HepG2 (cell line): ENCODE data around the gene CD7. TPM values are rescaled to one million over a fixed set of nuclear protein-coding genes. Genes with fewer than 3 reads are reported as not detected.

Experiments
- ADNP ChIP-seq: sonication (generic); formaldehyde crosslinking; IDR thresholded peaks from 2 replicates; pipeline ENCODE4 v1.4.0; 2020; ENCODE audit warnings: missing genetic modification reagents
- ATF7 ChIP-seq, 2 experiments: fragments of 450-650 bp in 1 of 2; sonication (generic) in 1 of 2; formaldehyde crosslinking in 1 of 2; IDR thresholded peaks; 2 replicates each; pipeline versions ENCODE4 v1.4.0 to v1.6.1; 2016 to 2020; ENCODE audit warnings: antibody characterized with exemption in 1 of 2, mild to moderate bottlenecking in 1 of 2, missing genetic modification reagents in 1 of 2
- FOXJ3 ChIP-seq: sonication (generic); formaldehyde crosslinking; IDR thresholded peaks from 2 replicates; pipeline ENCODE4 v1.4.0; 2020; ENCODE audit warnings: missing genetic modification reagents, mild to moderate bottlenecking, borderline replicate concordance
- FOXO4 ChIP-seq: sonication (generic); formaldehyde crosslinking; conservative IDR thresholded peaks from 2 replicates; pipeline ENCODE4 v1.8.1; 2023; ENCODE audit warnings: missing genetic modification reagents
- MATR3 ChIP-seq: sonication (generic); formaldehyde crosslinking; IDR thresholded peaks from 2 replicates; pipeline ENCODE4 v1.4.0; 2020; ENCODE audit warnings: missing genetic modification reagents
- MLLT10 ChIP-seq: sonication (generic); formaldehyde crosslinking; IDR thresholded peaks from 2 replicates; pipeline ENCODE4 v1.4.0; 2020; ENCODE audit warnings: missing genetic modification reagents
- NFATC3 ChIP-seq: sonication (generic); formaldehyde crosslinking; IDR thresholded peaks from 2 replicates; pipeline ENCODE4 v1.5.1; 2020; ENCODE audit warnings: mild to moderate bottlenecking, missing genetic modification reagents
- RFXAP ChIP-seq: sonication (generic); formaldehyde crosslinking; IDR thresholded peaks from 2 replicates; pipeline ENCODE4 v1.4.0; 2020; ENCODE audit warnings: missing genetic modification reagents, borderline replicate concordance
- SMARCC2 ChIP-seq: fragments of 450-650 bp; IDR thresholded peaks from 2 replicates; pipeline ENCODE4 v1.6.1; 2017; ENCODE audit warnings: antibody characterized with exemption, mild to moderate bottlenecking
- TGIF2 ChIP-seq: IDR thresholded peaks from 2 replicates; pipeline ENCODE4 v1.6.1; 2016; ENCODE audit warnings: control low read depth, missing compliant biosample characterization
- TRIM24 ChIP-seq: sonication (generic); formaldehyde crosslinking; IDR thresholded peaks from 2 replicates; pipeline ENCODE4 v1.8.0; 2022; ENCODE audit warnings: mild to moderate bottlenecking, missing genetic modification reagents
- ZNF205 ChIP-seq: IDR thresholded peaks from 2 replicates; pipeline ENCODE4 v1.6.1; 2018; ENCODE audit warnings: missing biosample characterization, missing genetic modification reagents
- ZNF337 ChIP-seq: sonication (generic); formaldehyde crosslinking; IDR thresholded peaks from 2 replicates; pipeline ENCODE4 v1.5.1; 2020; ENCODE audit warnings: missing genetic modification reagents, low read depth, mild to moderate bottlenecking, borderline replicate concordance
- ZNF33A ChIP-seq: sonication (generic); formaldehyde crosslinking; IDR thresholded peaks from 2 replicates; pipeline ENCODE4 v1.5.1; 2020; ENCODE audit warnings: missing genetic modification reagents, mild to moderate bottlenecking, moderate library complexity, borderline replicate concordance
- ZNF354B ChIP-seq: sonication (generic); formaldehyde crosslinking; IDR thresholded peaks from 2 replicates; pipeline ENCODE4 v1.8.0; 2022; ENCODE audit warnings: mild to moderate bottlenecking, missing genetic modification reagents
- ZNF431 ChIP-seq: sonication (generic); formaldehyde crosslinking; IDR thresholded peaks from 2 replicates; pipeline ENCODE4 v1.9.0; 2022; ENCODE audit warnings: missing genetic modification reagents, low read depth, mild to moderate bottlenecking, borderline replicate concordance
- ZNF512 ChIP-seq: sonication (generic); formaldehyde crosslinking; IDR thresholded peaks from 2 replicates; pipeline ENCODE4 v1.4.0; 2020; ENCODE audit warnings: mild to moderate bottlenecking, missing genetic modification reagents
- ZNF572 ChIP-seq: sonication (generic); formaldehyde crosslinking; IDR thresholded peaks from 2 replicates; pipeline ENCODE4 v1.5.1; 2020; ENCODE audit warnings: mild to moderate bottlenecking, missing genetic modification reagents
- ZNF577 ChIP-seq: sonication (generic); formaldehyde crosslinking; IDR thresholded peaks from 2 replicates; pipeline ENCODE4 v1.4.0; 2020; ENCODE audit warnings: mild to moderate bottlenecking, low read depth, missing genetic modification reagents, borderline replicate concordance
- ZNF782 ChIP-seq: sonication (generic); formaldehyde crosslinking; IDR thresholded peaks from 2 replicates; pipeline ENCODE4 v1.4.0; 2020; ENCODE audit warnings: missing genetic modification reagents, mild to moderate bottlenecking, borderline replicate concordance
- ZSCAN21 ChIP-seq: sonication (generic); formaldehyde crosslinking; IDR thresholded peaks from 2 replicates; pipeline ENCODE4 v1.8.0; 2022; ENCODE audit warnings: mild to moderate bottlenecking, missing genetic modification reagents, moderate library complexity, borderline replicate concordance
- polyA plus RNA-seq, 8 experiments: library from polyadenylated mRNA; depleted of rRNA in 3 of 8; stranded (reverse) in 7 of 8; unstranded in 1 of 8; fragments of >200 nt; fragmentation: Illumina TruSeq in 4 of 8; extraction: Trizol in 4 of 8; gene quantifications; 2 replicates each; pipeline versions ENCODE4 v1.2.1 to v1.2.3, GENCODE V29; 2011 to 2016; ENCODE audit warnings: low read depth in 4 of 8, missing spikeins in 1 of 8, mixed read lengths in 1 of 8; ENCODE audit not compliant: insufficient read depth in 1 of 8
- total RNA-seq, 5 experiments: library from RNA; depleted of rRNA; stranded (reverse); fragments of >200 nt; fragmentation: Illumina TruSeq; extraction: Trizol; gene quantifications; 2 replicates each; pipeline ENCODE4 v1.2.3, GENCODE V29; 2016; ENCODE audit warnings: low read depth in 1 of 5
- TF ChIP-seq, protein P1 (sequence below): sonication (generic); formaldehyde crosslinking; IDR thresholded peaks from 2 replicates; pipeline ENCODE4 v1.4.0; 2020; ENCODE audit warnings: mild to moderate bottlenecking, missing genetic modification reagents
- TF ChIP-seq, protein P2 (sequence below): fragments of 450-650 bp; IDR thresholded peaks from 2 replicates; pipeline ENCODE4 v1.6.1; 2017; ENCODE audit warnings: mild to moderate bottlenecking

The CD7 gene
- total and polyA plus RNA-seq, 2 of the 13 experiments (the other 11 are each of a cell fraction or from before 2014, with no cell fraction given) = 67.6 to 76.4 TPM

DNA sequence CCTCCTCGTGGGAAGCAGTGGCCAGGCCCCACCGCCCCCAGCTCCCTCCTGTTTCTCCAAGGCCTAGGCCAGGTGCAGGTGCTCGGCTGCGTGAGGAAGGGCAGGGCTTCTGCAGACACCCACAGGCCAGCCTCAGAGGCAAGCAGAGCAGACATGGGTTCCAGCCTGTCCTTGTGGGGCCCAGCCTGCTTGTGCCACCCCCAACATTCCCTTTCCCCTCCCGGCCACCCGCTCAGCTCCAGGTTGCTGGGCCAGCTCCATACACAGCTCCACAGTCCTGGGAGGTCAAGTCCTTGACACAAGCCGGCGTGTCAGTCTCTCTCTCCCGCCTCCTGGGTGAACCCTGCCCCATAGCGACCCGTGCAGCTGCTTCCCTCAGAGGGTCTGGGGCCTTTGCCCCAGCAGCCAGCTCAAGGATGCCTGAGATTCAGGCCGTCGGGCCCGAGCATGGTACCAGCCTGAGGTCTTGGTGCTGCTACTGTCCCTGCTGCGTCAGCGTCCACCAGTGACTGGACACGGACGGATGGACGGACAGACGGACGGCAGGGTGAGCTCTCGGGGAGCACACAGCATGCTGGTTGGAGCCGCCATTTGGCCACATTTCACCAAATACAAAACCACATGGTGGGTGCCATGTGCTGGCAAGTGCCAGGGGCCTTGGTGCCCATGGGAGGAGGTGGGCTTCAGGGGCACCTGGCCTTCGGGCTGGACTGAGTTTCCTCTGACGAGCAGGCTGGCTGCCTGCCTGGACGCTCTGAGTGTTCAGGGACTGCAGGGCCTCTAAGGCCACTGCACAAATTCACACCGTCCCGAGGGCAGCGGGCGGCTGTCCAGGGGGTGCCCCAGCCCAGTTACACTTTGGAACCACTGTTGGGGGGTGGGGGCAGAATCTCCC, 8.1 kb upstream of the CD7 start (continued):
- TF ChIP-seq ZNF512 (CRISPR knock-in tag) (no peak), MATR3 (no peak), FOXO4 (CRISPR knock-in tag) (no peak), MLLT10 (no peak), ZNF572 (no peak; the same call in none of the 2 replicates), FOXJ3 (CRISPR knock-in tag) (peak; percentile 32; the same call in 1 of the 2 replicates), ZNF33A (CRISPR knock-in tag) (no peak), RFXAP (CRISPR knock-in tag) (no peak), SMARCC2 (no peak), TRIM24 (CRISPR knock-in tag) (no peak), ZNF337 (CRISPR knock-in tag) (0 out of 2 replicates have a peak, but pooled peaks have one; percentile 47), ATF7 (IDR thresholded peaks at IDR 0.05) (no peak), ATF7 (CRISPR knock-in tag; IDR thresholded peaks at IDR 0.05) (peak; percentile 43; the same call in 1 of the 2 replicates), ZNF431 (CRISPR knock-in tag) (no peak), ZNF577 (CRISPR knock-in tag) (no peak), ZNF354B (CRISPR knock-in tag) (no peak), ZSCAN21 (CRISPR knock-in tag) (peak; percentile 83), TGIF2 (CRISPR knock-in tag) (peak; percentile 73; the same call in 1 of the 2 replicates), ADNP (CRISPR knock-in tag) (no peak), NFATC3 (CRISPR knock-in tag) (peak; percentile 38; the same call in 1 of the 2 replicates), ZNF782 (CRISPR knock-in tag) (peak; percentile 82; the same call in 1 of the 2 replicates), ZNF205 (CRISPR knock-in tag) (peak; percentile 56; the same call in 1 of the 2 replicates)
- TF ChIP-seq, protein P1, sequence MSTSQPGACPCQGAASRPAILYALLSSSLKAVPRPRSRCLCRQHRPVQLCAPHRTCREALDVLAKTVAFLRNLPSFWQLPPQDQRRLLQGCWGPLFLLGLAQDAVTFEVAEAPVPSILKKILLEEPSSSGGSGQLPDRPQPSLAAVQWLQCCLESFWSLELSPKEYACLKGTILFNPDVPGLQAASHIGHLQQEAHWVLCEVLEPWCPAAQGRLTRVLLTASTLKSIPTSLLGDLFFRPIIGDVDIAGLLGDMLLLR = peak; percentile 85; the same call in 1 of the 2 replicates
- TF ChIP-seq, protein P2, sequence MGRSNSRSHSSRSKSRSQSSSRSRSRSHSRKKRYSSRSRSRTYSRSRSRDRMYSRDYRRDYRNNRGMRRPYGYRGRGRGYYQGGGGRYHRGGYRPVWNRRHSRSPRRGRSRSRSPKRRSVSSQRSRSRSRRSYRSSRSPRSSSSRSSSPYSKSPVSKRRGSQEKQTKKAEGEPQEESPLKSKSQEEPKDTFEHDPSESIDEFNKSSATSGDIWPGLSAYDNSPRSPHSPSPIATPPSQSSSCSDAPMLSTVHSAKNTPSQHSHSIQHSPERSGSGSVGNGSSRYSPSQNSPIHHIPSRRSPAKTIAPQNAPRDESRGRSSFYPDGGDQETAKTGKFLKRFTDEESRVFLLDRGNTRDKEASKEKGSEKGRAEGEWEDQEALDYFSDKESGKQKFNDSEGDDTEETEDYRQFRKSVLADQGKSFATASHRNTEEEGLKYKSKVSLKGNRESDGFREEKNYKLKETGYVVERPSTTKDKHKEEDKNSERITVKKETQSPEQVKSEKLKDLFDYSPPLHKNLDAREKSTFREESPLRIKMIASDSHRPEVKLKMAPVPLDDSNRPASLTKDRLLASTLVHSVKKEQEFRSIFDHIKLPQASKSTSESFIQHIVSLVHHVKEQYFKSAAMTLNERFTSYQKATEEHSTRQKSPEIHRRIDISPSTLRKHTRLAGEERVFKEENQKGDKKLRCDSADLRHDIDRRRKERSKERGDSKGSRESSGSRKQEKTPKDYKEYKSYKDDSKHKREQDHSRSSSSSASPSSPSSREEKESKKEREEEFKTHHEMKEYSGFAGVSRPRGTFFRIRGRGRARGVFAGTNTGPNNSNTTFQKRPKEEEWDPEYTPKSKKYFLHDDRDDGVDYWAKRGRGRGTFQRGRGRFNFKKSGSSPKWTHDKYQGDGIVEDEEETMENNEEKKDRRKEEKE = no peak
